Activated naive CD8-positive, alpha-beta T cell (primary cell): ENCODE results near the gene NRG2.

ENCODE experiments used
- H3K27ac Mint-ChIP-seq: one replicate; pipeline ENCODE4 v1.8.0; 2021; ENCODE audit warnings: mixed read lengths
- H3K27me3 Mint-ChIP-seq: one replicate; pipeline ENCODE4 v1.8.0; 2021; ENCODE audit warnings: mixed read lengths
- H3K36me3 Mint-ChIP-seq: one replicate; pipeline ENCODE4 v1.8.0; 2021; ENCODE audit warnings: mixed read lengths
- H3K4me1 Mint-ChIP-seq: one replicate; pipeline ENCODE4 v1.8.0; 2021; ENCODE audit warnings: low read depth, mixed read lengths
- H3K4me3 Mint-ChIP-seq: one replicate; pipeline ENCODE4 v1.8.0; 2021; ENCODE audit warnings: mild to moderate bottlenecking, mixed read lengths
- H3K9me3 Mint-ChIP-seq: one replicate; pipeline ENCODE4 v1.8.0; 2021; ENCODE audit warnings: low read depth, mixed read lengths

Gene NRG2

DNA sequence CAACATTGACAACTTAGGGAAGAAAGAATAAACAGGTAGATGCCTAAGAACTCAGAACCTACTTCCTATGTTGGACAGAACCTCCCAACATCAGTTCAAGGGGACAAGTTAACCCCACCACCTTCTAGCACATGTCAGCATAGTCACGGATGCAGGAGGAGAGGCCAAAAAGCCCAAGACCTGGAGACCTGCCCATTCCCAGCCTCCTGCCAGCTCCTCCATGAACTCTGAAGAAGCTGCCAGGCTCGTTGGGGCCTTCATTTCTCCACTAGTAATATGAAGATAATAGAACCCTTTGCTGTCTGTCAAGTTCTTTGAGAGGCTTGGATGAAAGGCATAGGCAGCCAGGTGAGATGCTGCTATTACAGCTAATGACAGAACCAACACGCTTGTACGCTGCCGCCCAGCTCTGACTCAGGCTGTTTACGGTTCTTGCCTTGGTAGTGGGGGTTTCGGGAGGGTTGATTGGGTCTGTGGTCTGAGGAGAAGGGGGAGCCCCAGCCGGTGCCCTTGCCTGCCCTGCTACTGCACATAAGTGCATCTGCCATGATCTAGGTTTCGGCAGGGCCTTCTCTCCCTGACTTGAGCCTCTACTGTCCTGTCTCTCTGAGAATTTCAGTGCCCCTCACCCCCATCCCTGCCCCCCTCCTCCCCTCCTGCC lies 82.2 kb downstream of the NRG2 start:
- Mint-ChIP-seq H3K4me1 (no peaks in the 10 kb centered on the region), H3K27me3 (peaks cover 1% of the 10 kb centered on the region), H3K4me3 (no peak overlapping the region), H3K9me3 (no peaks in the 10 kb centered on the region), H3K27ac (no peak overlapping the region), H3K36me3 (no peaks in the 10 kb centered on the region)

DNA sequence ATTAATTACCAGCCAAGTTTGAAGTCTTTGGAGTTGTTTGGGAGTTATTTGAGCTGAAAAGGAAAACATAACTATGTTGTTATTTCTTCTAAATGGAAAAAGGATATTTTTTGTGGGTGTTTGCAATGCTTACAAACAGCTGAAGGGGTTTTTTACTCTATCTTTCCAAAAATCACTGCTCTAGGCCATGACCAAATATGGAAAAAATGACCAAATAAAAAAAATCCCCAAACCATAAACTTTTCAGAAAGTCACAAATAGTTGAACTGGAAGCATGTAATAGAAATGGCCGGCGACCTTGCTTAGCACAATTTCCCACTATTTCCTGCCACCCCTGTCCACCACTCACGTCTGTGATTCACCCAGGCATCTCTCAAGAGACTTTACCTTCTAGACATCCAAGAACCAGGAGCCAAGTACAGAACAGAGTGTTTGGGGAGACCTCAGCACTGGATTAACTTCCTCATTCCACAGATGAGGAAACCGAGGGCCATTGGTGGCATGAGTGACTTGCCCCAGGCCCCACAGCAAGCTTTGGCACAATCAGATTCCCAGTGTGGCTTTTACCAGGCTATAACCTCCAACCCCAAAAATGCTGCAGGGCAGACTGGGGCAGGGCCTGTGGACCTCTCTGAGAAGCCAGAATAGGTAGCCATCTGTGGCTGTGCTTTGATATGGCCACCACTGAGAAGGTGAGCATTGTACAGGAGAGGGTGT lies 84.5 kb downstream of the NRG2 start:
- H3K4me3 Mint-ChIP-seq = no peak overlapping the region
- no peaks in the 10 kb centered on the region for H3K9me3 Mint-ChIP-seq
- H3K27ac Mint-ChIP-seq = no peak overlapping the region
- H3K36me3 Mint-ChIP-seq = no peaks in the 10 kb centered on the region
- peaks cover 7% of the 10 kb centered on the region for H3K27me3 Mint-ChIP-seq
- H3K4me1 Mint-ChIP-seq = no peaks in the 10 kb centered on the region

DNA sequence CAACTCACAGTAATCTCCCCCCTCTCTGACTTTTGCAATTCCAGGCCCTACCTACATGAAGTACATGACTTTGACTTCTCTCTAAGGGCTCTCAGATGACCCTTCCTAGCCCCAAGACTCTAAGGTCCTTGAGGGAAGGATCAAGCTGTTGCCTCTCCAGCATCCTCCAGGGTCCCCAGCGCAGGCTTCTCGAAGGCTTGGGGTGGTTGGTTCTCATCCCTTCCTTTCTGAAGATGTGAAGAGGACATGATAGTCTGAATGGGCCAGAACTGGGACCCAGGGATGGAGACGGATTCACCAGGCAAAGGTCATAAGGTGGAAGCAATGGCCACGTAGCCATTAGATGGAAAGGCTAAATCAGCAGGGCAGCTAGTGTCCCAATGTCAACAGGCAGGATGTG lies 86.8 kb downstream of the NRG2 start:
- no peaks in the 10 kb centered on the region for H3K9me3 Mint-ChIP-seq
- H3K27ac Mint-ChIP-seq = no peak overlapping the region
- H3K4me1 Mint-ChIP-seq = no peaks in the 10 kb centered on the region
- no peaks in the 10 kb centered on the region for H3K36me3 Mint-ChIP-seq
- peaks cover 6% of the 10 kb centered on the region for H3K27me3 Mint-ChIP-seq
- no peak overlapping the region for H3K4me3 Mint-ChIP-seq

DNA sequence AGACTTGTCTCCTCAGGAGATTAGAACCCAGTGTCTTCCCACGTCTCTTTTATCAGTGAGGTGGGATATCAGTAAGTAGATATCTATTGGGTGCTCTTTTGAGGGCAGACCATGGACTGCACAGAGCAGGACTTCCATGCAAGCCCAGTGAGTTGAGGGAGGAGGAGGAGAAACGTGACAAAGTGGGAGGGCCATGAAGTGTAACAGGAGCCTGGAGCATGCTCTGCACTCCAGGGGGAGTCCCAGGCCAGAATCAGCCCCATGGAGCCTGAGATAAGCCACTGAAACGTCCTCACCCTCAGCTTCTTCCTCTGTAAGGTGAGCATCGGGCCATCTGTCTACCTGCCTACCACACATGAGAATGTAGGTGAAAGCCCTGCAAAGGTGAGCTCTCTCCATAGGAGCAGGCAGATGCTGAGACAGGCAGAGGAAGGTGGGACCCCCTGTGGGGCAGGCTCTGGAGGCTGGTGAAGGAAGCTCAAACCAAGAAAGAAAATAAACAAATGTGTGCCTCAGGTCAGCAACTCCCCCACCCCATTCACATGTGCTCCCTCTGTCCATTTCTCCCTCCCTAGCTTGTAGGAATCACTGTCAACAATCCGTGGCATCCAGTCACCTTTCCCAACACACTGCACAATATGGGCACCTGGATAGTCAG lies 87.4 kb downstream of the NRG2 start:
- Mint-ChIP-seq H3K4me1 (no peaks in the 10 kb centered on the region), H3K9me3 (no peaks in the 10 kb centered on the region), H3K4me3 (no peak overlapping the region), H3K36me3 (no peaks in the 10 kb centered on the region), H3K27ac (no peak overlapping the region), H3K27me3 (peaks cover 6% of the 10 kb centered on the region)

DNA sequence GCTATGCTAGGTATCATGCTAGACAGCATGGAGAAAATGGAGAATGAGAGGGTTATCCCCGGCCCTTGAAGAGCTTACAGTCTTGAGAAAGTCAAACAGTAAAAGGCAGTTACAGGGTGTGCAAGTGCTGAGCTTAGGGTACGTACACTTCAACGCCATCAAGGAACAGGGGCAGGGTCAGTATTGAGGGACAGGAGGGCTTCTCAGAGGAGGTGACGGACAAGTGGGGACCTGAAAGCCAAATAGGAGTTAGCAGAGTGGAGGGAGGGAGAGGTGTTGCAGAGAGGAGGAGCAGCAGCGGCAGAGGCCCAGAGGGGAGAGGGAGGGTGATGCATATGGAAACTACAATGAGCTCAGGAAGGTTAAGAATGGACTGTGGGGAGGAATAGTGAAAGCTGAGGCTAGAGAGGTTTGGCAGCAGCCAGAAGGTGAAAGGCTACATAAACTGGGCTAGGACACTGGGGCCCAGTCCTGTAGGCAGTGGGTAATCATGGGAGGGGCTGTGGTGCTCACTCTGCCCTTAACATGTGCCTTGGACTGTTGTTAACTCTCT lies 88.0 kb downstream of the NRG2 start:
- Mint-ChIP-seq H3K27ac (no peak overlapping the region), H3K36me3 (no peaks in the 10 kb centered on the region), H3K27me3 (peaks cover 6% of the 10 kb centered on the region), H3K4me3 (no peak overlapping the region), H3K9me3 (no peaks in the 10 kb centered on the region), H3K4me1 (no peaks in the 10 kb centered on the region)

DNA sequence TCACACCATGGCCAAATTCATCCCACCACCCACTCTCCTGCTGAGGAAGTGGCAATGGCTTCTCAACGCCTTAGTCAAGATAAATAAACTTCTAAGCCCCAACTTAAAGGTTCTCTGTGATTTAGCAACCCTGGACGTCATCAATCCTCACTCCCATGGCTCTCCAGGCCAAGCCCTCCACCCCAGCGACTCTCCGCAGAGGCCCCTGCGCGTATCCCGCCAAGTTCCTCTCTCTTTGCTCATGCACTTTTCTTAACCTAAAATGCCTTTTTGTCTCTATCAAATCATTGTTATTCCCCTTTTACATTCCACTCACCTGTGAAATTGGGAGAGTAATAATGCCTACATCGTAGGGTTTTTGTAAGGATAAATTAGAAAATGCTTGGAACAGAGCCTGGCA lies 88.6 kb downstream of the NRG2 start:
- peaks cover 8% of the 10 kb centered on the region for H3K27me3 Mint-ChIP-seq
- H3K4me3 Mint-ChIP-seq = no peak overlapping the region
- H3K36me3 Mint-ChIP-seq = no peaks in the 10 kb centered on the region
- no peaks in the 10 kb centered on the region for H3K4me1 Mint-ChIP-seq
- H3K9me3 Mint-ChIP-seq = no peaks in the 10 kb centered on the region
- no peak overlapping the region for H3K27ac Mint-ChIP-seq

DNA sequence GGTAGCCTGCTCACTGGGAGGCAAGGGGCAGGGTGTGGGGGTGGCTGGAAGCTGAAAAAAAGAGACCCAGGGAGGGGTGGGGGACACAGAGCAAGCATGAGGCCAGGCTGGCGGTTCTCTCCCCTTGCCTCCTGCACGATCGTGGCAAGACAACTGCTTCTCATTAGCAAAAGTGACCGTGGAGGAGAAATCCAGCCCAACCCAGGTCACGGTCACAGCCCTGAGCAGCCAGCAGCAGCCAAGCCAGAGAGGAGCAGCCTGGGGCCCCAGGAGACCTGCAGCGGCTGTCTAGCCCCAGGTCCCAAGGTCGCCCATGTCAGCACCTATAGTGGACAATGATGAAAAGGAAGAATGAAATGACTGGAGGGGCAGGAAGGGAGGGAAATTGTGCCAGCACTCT lies 89.1 kb downstream of the NRG2 start:
- no peaks in the 10 kb centered on the region for H3K9me3 Mint-ChIP-seq
- H3K27ac Mint-ChIP-seq = no peak overlapping the region
- H3K4me1 Mint-ChIP-seq = no peaks in the 10 kb centered on the region
- H3K27me3 Mint-ChIP-seq = peaks cover 9% of the 10 kb centered on the region
- H3K36me3 Mint-ChIP-seq = no peaks in the 10 kb centered on the region
- H3K4me3 Mint-ChIP-seq = no peak overlapping the region

DNA sequence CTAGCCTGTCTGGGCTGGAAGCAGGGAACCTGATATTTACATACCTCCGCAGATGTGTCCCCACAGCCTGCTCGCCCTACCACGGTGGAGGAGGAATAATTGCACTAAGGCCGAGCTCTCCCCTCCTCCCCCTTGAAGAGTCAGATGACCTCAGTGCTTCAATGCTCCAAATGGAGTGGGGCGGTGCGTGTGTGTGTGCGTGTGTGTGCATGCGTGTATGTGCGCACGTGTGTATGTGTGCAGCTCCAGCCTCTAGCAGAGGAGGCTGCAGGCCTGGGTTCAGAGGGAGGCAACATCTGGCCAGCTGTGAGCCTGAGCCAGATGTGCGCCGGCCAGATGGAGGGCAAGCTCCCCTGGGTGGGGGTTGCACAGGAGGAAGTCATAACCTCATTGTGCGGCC lies 90.5 kb downstream of the NRG2 start:
- H3K4me3 Mint-ChIP-seq = no peak overlapping the region
- no peaks in the 10 kb centered on the region for H3K4me1 Mint-ChIP-seq
- no peak overlapping the region for H3K27ac Mint-ChIP-seq
- H3K9me3 Mint-ChIP-seq = no peaks in the 10 kb centered on the region
- no peaks in the 10 kb centered on the region for H3K36me3 Mint-ChIP-seq
- peaks cover 16% of the 10 kb centered on the region for H3K27me3 Mint-ChIP-seq

DNA sequence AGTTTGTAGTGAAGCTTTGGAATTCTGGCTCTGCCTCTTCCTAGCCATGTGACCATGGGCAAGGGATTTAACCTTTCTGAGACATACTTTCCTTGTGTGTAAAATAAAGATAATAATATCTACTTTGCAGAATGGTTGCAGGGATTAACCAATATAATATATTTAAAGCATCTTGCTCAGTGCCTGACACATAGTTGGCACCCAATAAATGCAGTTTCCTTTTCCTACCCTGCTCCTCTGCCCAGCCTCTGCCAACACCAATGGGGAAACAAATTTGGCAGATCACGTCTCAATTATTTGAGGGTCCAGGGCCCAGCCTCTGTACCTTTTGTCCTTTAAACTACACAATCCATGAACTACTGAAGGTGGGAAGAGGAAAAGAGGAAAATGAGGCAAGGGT lies 91.1 kb downstream of the NRG2 start:
- Mint-ChIP-seq H3K4me1 (no peaks in the 10 kb centered on the region), H3K27ac (no peak overlapping the region), H3K4me3 (no peak overlapping the region), H3K9me3 (no peaks in the 10 kb centered on the region), H3K27me3 (peaks cover 18% of the 10 kb centered on the region), H3K36me3 (no peaks in the 10 kb centered on the region)

DNA sequence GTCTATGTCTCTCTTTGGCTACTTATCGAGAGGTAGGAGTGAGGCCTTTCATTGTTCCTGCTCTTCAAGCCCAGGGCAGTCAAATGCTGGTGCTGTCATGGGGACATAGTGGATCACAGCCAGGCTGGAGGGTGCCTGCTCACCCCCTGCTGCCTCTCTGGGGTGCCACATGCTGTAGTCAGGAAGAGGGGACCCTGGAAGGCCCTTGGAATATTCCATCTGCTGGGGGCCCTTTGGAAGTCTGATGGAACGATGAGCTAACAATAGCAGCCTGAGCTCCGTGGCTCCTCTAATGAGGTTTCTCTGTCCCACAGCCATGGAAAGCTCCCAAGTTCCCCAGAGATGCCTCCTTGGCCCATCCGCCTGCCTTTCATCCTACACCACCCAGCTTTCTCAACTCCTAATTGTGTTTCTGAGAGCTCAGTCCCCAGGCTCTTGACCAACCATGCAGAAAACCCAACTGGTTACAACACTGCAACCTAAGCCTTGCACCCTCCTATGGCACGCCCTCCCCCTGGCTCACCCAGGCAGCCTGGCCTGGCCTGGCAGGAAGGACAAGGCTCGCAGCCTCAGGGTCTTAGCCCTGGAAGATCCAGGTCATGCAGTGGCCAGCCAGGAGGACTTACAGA lies 91.7 kb downstream of the NRG2 start:
- no peaks in the 10 kb centered on the region for H3K36me3 Mint-ChIP-seq
- peaks cover 20% of the 10 kb centered on the region for H3K27me3 Mint-ChIP-seq
- no peaks in the 10 kb centered on the region for H3K9me3 Mint-ChIP-seq
- no peak overlapping the region for H3K4me3 Mint-ChIP-seq
- no peak overlapping the region for H3K27ac Mint-ChIP-seq
- H3K4me1 Mint-ChIP-seq = no peaks in the 10 kb centered on the region

DNA sequence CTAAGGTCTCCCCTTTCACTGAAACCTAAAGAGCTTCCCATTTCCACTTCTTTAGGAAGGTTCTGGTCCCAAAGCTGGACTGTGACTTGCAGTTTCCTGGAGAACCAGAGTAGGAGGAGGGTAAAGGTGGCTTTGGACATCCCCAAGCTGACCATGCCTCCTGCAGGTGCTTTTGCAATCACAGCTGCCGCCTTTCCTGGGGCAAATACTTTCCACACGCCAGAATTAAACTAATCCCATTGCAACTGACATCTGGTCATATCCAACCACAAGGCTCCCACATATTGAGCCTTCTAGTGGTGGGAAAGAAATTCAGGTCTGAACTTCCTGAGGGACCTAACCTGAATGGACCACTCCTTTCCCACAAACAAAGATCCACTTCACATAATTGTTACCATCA lies 92.7 kb downstream of the NRG2 start:
- no peaks in the 10 kb centered on the region for H3K4me1 Mint-ChIP-seq
- peaks cover 25% of the 10 kb centered on the region for H3K27me3 Mint-ChIP-seq
- no peaks in the 10 kb centered on the region for H3K36me3 Mint-ChIP-seq
- H3K4me3 Mint-ChIP-seq = no peak overlapping the region
- no peak overlapping the region for H3K27ac Mint-ChIP-seq
- H3K9me3 Mint-ChIP-seq = peaks cover 4% of the 10 kb centered on the region

DNA sequence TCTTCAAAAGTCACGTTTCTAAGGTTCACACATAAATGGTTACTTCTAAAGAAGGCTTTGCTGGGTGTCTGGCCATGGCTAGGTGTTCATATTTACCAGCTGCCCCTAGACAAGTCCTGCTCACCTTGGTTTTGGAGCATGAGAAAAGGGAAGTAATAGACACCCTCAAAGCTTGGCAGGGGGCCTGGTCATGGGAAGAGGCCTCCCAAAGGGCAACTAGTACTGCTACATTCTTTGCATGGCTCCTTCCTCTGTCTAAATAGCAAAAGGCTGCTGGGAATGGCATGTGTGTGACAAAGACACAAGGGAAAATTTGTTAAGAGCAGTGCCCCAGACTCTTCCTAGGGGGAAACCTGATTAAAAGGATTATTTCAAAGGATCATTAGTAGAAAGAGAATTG lies 93.4 kb downstream of the NRG2 start:
- Mint-ChIP-seq H3K36me3 (no peaks in the 10 kb centered on the region), H3K9me3 (peaks cover 4% of the 10 kb centered on the region), H3K27ac (no peak overlapping the region), H3K4me1 (no peaks in the 10 kb centered on the region), H3K4me3 (no peak overlapping the region), H3K27me3 (peaks cover 30% of the 10 kb centered on the region)

DNA sequence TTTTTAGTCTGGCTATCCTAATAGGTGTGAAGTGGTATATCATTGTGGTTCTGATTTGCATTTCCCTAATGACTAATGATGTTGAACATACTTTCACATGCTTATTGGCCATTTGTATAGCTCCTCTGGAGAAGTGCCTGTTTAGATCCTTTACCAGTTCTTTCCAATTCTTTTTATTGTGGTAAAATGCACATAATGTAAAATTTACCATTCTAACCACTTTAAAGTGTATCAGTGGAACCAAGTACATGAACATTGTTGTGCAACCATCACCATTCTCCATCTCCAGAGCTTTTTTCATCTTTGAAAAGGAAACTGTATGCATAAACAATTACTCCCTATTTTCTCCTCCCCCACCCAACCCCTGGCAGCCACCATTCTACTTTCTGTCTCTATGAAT lies 95.4 kb downstream of the NRG2 start:
- peaks cover 32% of the 10 kb centered on the region for H3K27me3 Mint-ChIP-seq
- peaks cover 4% of the 10 kb centered on the region for H3K9me3 Mint-ChIP-seq
- no peak overlapping the region for H3K27ac Mint-ChIP-seq
- H3K4me1 Mint-ChIP-seq = no peaks in the 10 kb centered on the region
- H3K36me3 Mint-ChIP-seq = peaks cover 3% of the 10 kb centered on the region
- no peak overlapping the region for H3K4me3 Mint-ChIP-seq

DNA sequence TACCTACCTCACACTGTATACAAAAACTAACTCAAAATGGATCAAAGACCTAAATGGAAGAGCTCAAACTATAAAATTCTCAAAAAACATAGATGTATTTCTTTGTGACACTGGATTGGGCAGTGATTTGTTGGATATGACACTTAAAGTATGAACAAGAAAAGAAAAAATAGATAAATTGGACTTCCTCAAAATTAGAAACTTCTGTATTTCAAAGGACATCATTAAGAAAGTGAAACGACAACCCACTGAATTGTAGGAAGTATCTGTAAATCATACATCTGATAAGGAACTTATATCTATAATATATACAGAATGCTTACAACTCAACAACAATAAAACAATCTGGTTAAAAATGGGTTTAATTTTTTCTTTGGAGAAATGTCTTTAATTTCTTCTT lies 96.7 kb downstream of the NRG2 start:
- peaks cover 5% of the 10 kb centered on the region for H3K36me3 Mint-ChIP-seq
- H3K4me3 Mint-ChIP-seq = no peak overlapping the region
- no peak overlapping the region for H3K27ac Mint-ChIP-seq
- peaks cover 11% of the 10 kb centered on the region for H3K9me3 Mint-ChIP-seq
- peaks cover 36% of the 10 kb centered on the region for H3K27me3 Mint-ChIP-seq
- no peaks in the 10 kb centered on the region for H3K4me1 Mint-ChIP-seq

DNA sequence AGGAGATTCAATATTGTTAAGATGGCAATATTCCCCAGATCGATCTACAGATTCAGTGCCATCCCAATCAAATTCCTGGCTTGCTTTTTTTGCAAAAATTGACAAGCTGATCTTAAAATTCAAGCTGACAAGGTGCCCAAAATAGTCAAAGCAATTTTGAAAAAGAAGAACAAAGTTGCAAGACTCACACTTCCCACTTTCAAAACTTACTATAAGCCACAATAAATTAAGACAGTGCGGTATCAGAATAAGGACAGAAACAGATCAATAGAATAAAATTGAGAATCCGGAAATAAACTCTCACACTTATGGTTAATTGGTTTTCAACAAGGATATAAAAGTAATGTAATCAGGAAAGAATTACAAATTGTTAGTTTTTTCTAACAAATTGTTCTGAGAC lies 97.1 kb downstream of the NRG2 start:
- peaks cover 39% of the 10 kb centered on the region for H3K27me3 Mint-ChIP-seq
- H3K4me3 Mint-ChIP-seq = no peak overlapping the region
- H3K9me3 Mint-ChIP-seq = peaks cover 11% of the 10 kb centered on the region
- H3K36me3 Mint-ChIP-seq = peaks cover 5% of the 10 kb centered on the region
- no peaks in the 10 kb centered on the region for H3K4me1 Mint-ChIP-seq
- no peak overlapping the region for H3K27ac Mint-ChIP-seq
